ENCODE data around the gene CTIF. TPM values are rescaled to one million over a fixed set of nuclear protein-coding genes. Genes with fewer than 3 reads are reported as not detected.

Gene CTIF
- total RNA-seq, 1 experiment from 2014 or later = 13.6 TPM

GRCh38 chr18:48581941-48582340 lies 43.1 kb downstream of the CTIF start:
- Histone ChIP-seq H3K4me3 (no peak overlapping the region), H3K27ac (no peak overlapping the region), H3K27me3 (no peaks in the 10 kb centered on the region), H3K4me1 (no peaks in the 10 kb centered on the region), H3K9me3 (replicated peaks) (no peaks in the 10 kb centered on the region), H3K36me3 (no peaks in the 10 kb centered on the region)
- DNase-seq = no peak

- Histone ChIP-seq H3K36me3 (no peaks in the 10 kb centered on the region), H3K4me1 (no peaks in the 10 kb centered on the region), H3K27ac (no peak overlapping the region), H3K9me3 (replicated peaks) (no peaks in the 10 kb centered on the region), H3K4me3 (no peak overlapping the region), H3K27me3 (no peaks in the 10 kb centered on the region)
- no peak for DNase-seq
Measured at GRCh38 chr18:48582946-48583345, 44.1 kb downstream of the CTIF start.

GRCh38 chr18:48583573-48583972 lies 44.7 kb downstream of the CTIF start:
- H3K27ac ChIP-seq = no peak overlapping the region
- no peaks in the 10 kb centered on the region for H3K36me3 ChIP-seq
- no peak overlapping the region for H3K4me3 ChIP-seq
- no peaks in the 10 kb centered on the region for H3K4me1 ChIP-seq
- H3K27me3 ChIP-seq = no peaks in the 10 kb centered on the region
- DNase-seq = no peak
- no peaks in the 10 kb centered on the region for H3K9me3 ChIP-seq (replicated peaks)

- Histone ChIP-seq H3K9me3 (replicated peaks) (no peaks in the 10 kb centered on the region), H3K27ac (no peak overlapping the region), H3K4me1 (no peaks in the 10 kb centered on the region), H3K27me3 (no peaks in the 10 kb centered on the region), H3K36me3 (no peaks in the 10 kb centered on the region), H3K4me3 (no peak overlapping the region)
- DNase-seq = no peak
Measured at GRCh38 chr18:48589797-48590519, 51.1 kb downstream of the CTIF start.

- H3K4me1 ChIP-seq = no peaks in the 10 kb centered on the region
- H3K4me3 ChIP-seq = no peak overlapping the region
- H3K27ac ChIP-seq = no peak overlapping the region
- H3K27me3 ChIP-seq = no peaks in the 10 kb centered on the region
- H3K9me3 ChIP-seq (replicated peaks) = no peaks in the 10 kb centered on the region
- no peak for DNase-seq
- H3K36me3 ChIP-seq = no peaks in the 10 kb centered on the region
Measured at GRCh38 chr18:48590678-48591077, 51.8 kb downstream of the CTIF start.

GRCh38 chr18:48592540-48593171 lies 53.8 kb downstream of the CTIF start:
- Histone ChIP-seq H3K4me3 (no peak overlapping the region), H3K27ac (no peak overlapping the region), H3K4me1 (no peaks in the 10 kb centered on the region), H3K9me3 (replicated peaks) (no peaks in the 10 kb centered on the region), H3K36me3 (no peaks in the 10 kb centered on the region), H3K27me3 (no peaks in the 10 kb centered on the region)
- no peak for DNase-seq

GRCh38 chr18:48594471-48595094 lies 55.8 kb downstream of the CTIF start:
- H3K4me1 ChIP-seq = no peaks in the 10 kb centered on the region

GRCh38 chr18:48595703-48596218 lies 56.9 kb downstream of the CTIF start:
- Histone ChIP-seq H3K36me3 (no peaks in the 10 kb centered on the region), H3K27ac (no peak overlapping the region), H3K27me3 (no peaks in the 10 kb centered on the region), H3K9me3 (replicated peaks) (no peaks in the 10 kb centered on the region), H3K4me1 (no peaks in the 10 kb centered on the region), H3K4me3 (no peak overlapping the region)
- no peak for DNase-seq

More at GRCh38 chr18:48594471-48595094, 55.8 kb downstream of the CTIF start:
- Histone ChIP-seq H3K27ac (no peak overlapping the region), H3K9me3 (replicated peaks) (no peaks in the 10 kb centered on the region), H3K4me3 (no peak overlapping the region), H3K27me3 (no peaks in the 10 kb centered on the region), H3K36me3 (no peaks in the 10 kb centered on the region)
- DNase-seq = peak in 1 of 2 experiments; percentile 6

- H3K27me3 ChIP-seq = no peaks in the 10 kb centered on the region
- H3K4me3 ChIP-seq = no peak overlapping the region
- H3K36me3 ChIP-seq = no peaks in the 10 kb centered on the region
- no peak for DNase-seq
- H3K27ac ChIP-seq = no peak overlapping the region
- no peaks in the 10 kb centered on the region for H3K4me1 ChIP-seq
- H3K9me3 ChIP-seq (replicated peaks) = no peaks in the 10 kb centered on the region
Measured at GRCh38 chr18:48597110-48597509, 58.3 kb downstream of the CTIF start.

GRCh38 chr18:48597671-48598070 lies 58.8 kb downstream of the CTIF start:
- no peak for DNase-seq
- Histone ChIP-seq H3K27ac (no peak overlapping the region), H3K9me3 (replicated peaks) (no peaks in the 10 kb centered on the region), H3K4me1 (no peaks in the 10 kb centered on the region), H3K4me3 (no peak overlapping the region), H3K27me3 (no peaks in the 10 kb centered on the region), H3K36me3 (no peaks in the 10 kb centered on the region)

GRCh38 chr18:48599391-48599790 lies 60.6 kb downstream of the CTIF start:
- Histone ChIP-seq H3K36me3 (no peaks in the 10 kb centered on the region), H3K4me1 (no peaks in the 10 kb centered on the region), H3K27ac (no peak overlapping the region), H3K4me3 (no peak overlapping the region), H3K9me3 (replicated peaks) (no peaks in the 10 kb centered on the region), H3K27me3 (no peaks in the 10 kb centered on the region)
- no peak for DNase-seq

- no peak for DNase-seq
- Histone ChIP-seq H3K27ac (no peak overlapping the region), H3K4me3 (no peak overlapping the region), H3K9me3 (replicated peaks) (no peaks in the 10 kb centered on the region), H3K4me1 (peaks cover under 1% of the 10 kb centered on the region; the same call in 1 of the 2 replicates), H3K27me3 (no peaks in the 10 kb centered on the region), H3K36me3 (no peaks in the 10 kb centered on the region)
Measured at GRCh38 chr18:48600046-48600445, 61.2 kb downstream of the CTIF start.

GRCh38 chr18:48600456-48601090 lies 61.7 kb downstream of the CTIF start:
- Histone ChIP-seq H3K4me3 (no peak overlapping the region), H3K27me3 (no peaks in the 10 kb centered on the region), H3K36me3 (no peaks in the 10 kb centered on the region), H3K27ac (no peak overlapping the region), H3K9me3 (replicated peaks) (no peaks in the 10 kb centered on the region), H3K4me1 (peaks cover 5% of the 10 kb centered on the region)
- peak in 1 of 2 experiments; percentile 4 for DNase-seq

- no peak for DNase-seq
- Histone ChIP-seq H3K4me3 (no peak overlapping the region), H3K9me3 (replicated peaks) (no peaks in the 10 kb centered on the region), H3K27me3 (no peaks in the 10 kb centered on the region), H3K4me1 (peaks cover 13% of the 10 kb centered on the region), H3K27ac (no peak overlapping the region), H3K36me3 (no peaks in the 10 kb centered on the region)
Measured at GRCh38 chr18:48601343-48601742, 62.5 kb downstream of the CTIF start.

All from SJCRH30 (cell line).